ENCODE results near the gene DRAXIN.

The DRAXIN gene

DNA sequence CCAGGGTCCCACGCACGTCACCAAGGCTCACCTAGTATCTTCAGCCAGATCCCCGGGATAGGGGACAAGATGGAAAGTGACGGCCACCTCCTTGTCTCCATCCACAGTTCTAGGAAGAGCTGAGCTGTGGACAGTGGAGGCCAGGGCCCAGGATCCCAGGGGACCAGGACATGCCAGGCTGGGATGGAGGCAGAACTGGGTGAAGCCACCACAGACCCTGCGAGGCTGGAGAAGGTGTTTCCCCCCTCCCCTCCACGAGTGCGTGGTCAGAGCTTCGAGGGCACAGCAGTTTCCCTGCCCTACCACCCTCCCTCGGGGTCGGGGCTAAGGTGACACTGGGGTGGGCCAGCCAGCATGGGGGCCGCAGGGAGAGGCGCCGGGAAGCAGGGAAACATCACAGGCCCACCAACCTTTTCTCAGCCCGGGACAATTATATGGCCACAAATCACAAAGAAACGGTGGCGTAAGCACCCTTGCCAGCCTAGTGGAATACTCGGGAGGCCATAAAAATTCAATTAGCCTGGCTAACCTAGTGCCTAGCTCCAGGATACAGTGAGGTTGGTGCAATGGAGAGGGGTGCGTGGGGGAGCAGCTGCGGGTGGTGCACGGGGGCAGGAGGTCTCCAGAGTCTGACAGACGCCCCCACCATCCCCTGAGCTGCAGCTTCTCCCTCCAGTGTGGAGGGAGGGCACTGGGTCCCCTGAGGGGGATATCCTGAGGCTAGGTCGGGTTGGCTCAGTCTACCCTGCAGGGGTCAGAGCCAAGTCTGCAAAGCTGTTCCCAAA, 13.4 kb downstream of the DRAXIN start:
- TF ChIP-seq CTCF (conservative IDR thresholded peaks at IDR 0.05; ENCODE audit: low read depth, low read length) = no peak
- no peaks in the 10 kb centered on the region for H3K4me1 ChIP-seq (ENCODE audit: low read depth, poor library complexity, severe bottlenecking)
- H3K27me3 ChIP-seq (ENCODE audit: insufficient read depth, low read depth) = peaks cover 83% of the 10 kb centered on the region
- H3K4me2 ChIP-seq = no peak overlapping the region
- H3K4me3 ChIP-seq (IDR thresholded peaks at IDR 0.05; ENCODE audit: insufficient read depth, low read depth, low read length) = no peak overlapping the region
- H2AFZ ChIP-seq (ENCODE audit: low read depth) = no peak overlapping the region
- H3K9ac ChIP-seq = no peak overlapping the region
- H4K20me1 ChIP-seq (ENCODE audit: insufficient read depth) = no peaks in the 10 kb centered on the region
- no peaks in the 10 kb centered on the region for H3K36me3 ChIP-seq (ENCODE audit: insufficient read depth)
- H3K27ac ChIP-seq = no peak overlapping the region
- H3K79me2 ChIP-seq (ENCODE audit: insufficient read depth, low read depth) = no peaks in the 10 kb centered on the region

DNA sequence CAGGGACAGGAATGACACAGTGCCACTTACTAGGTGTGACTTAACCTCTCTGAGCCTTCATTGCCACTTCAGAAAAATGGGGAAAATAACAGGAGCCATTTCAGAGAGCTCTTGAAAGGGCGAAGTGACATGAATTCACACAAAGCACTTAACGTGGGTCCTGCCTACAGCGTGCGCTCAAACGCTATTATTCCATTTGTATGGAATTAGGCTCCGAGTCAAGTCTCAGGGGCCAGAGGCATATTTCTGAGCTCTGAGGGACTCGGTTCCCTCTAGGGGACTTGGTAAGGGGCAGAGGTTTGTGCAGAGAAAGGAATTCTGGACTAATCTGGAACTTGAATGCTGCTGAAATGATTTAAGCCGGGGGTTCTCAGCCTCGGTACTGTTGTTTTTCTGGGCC, 14.1 kb downstream of the DRAXIN start:
- Histone ChIP-seq H3K9ac (no peak overlapping the region), H3K4me1 (ENCODE audit: low read depth, poor library complexity, severe bottlenecking) (no peaks in the 10 kb centered on the region), H3K79me2 (ENCODE audit: insufficient read depth, low read depth) (no peaks in the 10 kb centered on the region), H3K4me3 (IDR thresholded peaks at IDR 0.05; ENCODE audit: insufficient read depth, low read depth, low read length) (no peak overlapping the region), H3K27ac (no peak overlapping the region), H3K4me2 (no peak overlapping the region), H2AFZ (ENCODE audit: low read depth) (no peak overlapping the region), H3K36me3 (ENCODE audit: insufficient read depth) (no peaks in the 10 kb centered on the region), H4K20me1 (ENCODE audit: insufficient read depth) (no peaks in the 10 kb centered on the region), H3K27me3 (ENCODE audit: insufficient read depth, low read depth) (peaks cover 80% of the 10 kb centered on the region)
- no peak for TF ChIP-seq CTCF (conservative IDR thresholded peaks at IDR 0.05; ENCODE audit: low read depth, low read length)

- H3K4me3 ChIP-seq (IDR thresholded peaks at IDR 0.05; ENCODE audit: insufficient read depth, low read depth, low read length) = no peak overlapping the region
- H3K9ac ChIP-seq = no peak overlapping the region
- no peak for TF ChIP-seq CTCF (conservative IDR thresholded peaks at IDR 0.05; ENCODE audit: low read depth, low read length)
- H3K4me1 ChIP-seq (ENCODE audit: low read depth, poor library complexity, severe bottlenecking) = no peaks in the 10 kb centered on the region
- H2AFZ ChIP-seq (ENCODE audit: low read depth) = no peak overlapping the region
- peaks cover 76% of the 10 kb centered on the region for H3K27me3 ChIP-seq (ENCODE audit: insufficient read depth, low read depth)
- no peaks in the 10 kb centered on the region for H3K36me3 ChIP-seq (ENCODE audit: insufficient read depth)
- H3K4me2 ChIP-seq = no peak overlapping the region
- H3K79me2 ChIP-seq (ENCODE audit: insufficient read depth, low read depth) = no peaks in the 10 kb centered on the region
- no peak overlapping the region for H3K27ac ChIP-seq
- no peaks in the 10 kb centered on the region for H4K20me1 ChIP-seq (ENCODE audit: insufficient read depth)
Observed at GRCh38 chr1:11706292-11706691, 14.8 kb downstream of the DRAXIN start.

DNA sequence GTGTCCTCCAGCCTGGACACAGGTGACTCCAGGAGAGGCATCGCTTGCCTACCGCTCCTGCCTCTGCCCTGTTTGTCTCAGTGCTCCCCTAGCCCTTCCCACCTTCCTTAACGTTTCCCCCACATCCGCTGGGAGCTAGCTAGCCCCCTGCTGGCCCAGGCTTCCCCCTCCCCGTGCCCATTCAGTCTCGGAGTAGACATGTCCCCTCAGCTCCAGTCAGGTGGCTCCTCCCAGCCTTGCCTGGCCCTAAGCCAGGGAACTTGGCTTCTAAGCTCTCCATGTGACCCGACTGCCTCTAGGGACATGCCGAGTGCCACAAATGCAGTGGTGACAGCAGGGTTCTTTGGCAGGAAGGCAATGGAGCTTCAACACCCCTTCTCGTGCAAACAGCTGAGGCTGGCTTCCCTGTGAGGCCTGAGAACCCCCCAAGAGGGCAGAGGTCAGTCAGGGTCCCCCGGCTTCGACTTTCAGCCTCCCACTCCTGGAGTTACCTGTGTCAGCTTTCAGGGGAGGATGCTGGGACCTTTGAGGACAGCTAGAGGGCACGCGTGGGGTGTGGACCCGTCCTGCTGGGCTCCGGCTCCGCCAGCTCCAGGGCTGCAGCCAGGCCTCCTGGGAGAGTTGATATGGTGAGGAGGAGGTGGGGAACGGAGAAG, 16.2 kb downstream of the DRAXIN start:
- H3K27ac ChIP-seq = no peak overlapping the region
- H3K27me3 ChIP-seq (ENCODE audit: insufficient read depth, low read depth) = peaks cover 77% of the 10 kb centered on the region
- H3K36me3 ChIP-seq (ENCODE audit: insufficient read depth) = no peaks in the 10 kb centered on the region
- no peaks in the 10 kb centered on the region for H3K4me1 ChIP-seq (ENCODE audit: low read depth, poor library complexity, severe bottlenecking)
- H3K79me2 ChIP-seq (ENCODE audit: insufficient read depth, low read depth) = no peaks in the 10 kb centered on the region
- no peak for TF ChIP-seq CTCF (conservative IDR thresholded peaks at IDR 0.05; ENCODE audit: low read depth, low read length)
- H3K4me2 ChIP-seq = no peak overlapping the region
- H4K20me1 ChIP-seq (ENCODE audit: insufficient read depth) = no peaks in the 10 kb centered on the region
- H3K4me3 ChIP-seq (IDR thresholded peaks at IDR 0.05; ENCODE audit: insufficient read depth, low read depth, low read length) = no peak overlapping the region
- no peak overlapping the region for H3K9ac ChIP-seq
- no peak overlapping the region for H2AFZ ChIP-seq (ENCODE audit: low read depth)

Measured in KMS-11 (cell line).